Upper lobe of left lung (tissue), 6 donors: ENCODE data around the gene SLC25A11. TPM values are rescaled to one million over a fixed set of nuclear protein-coding genes. Genes with fewer than 3 reads are reported as not detected.

ENCODE experiments used
- ATAC-seq, 2 donors: fragments of 200-7000 bp; cut with Tn5 transposase; one replicate each; pipeline ENCODE4 v1.9.1; 2022; ENCODE audit warnings: mild to moderate bottlenecking in 2 of 2, moderate library complexity in 2 of 2; ENCODE audit not compliant: low FRiP score in 2 of 2
- DNase-seq, 2 donors: peaks; one replicate each; pipeline ENCODE4 v3.0.0-alpha.2; 2019 to 2020
- H3K27ac ChIP-seq, 4 donors: fragments of 200-600 bp; sonication (generic); one replicate each; pipeline ENCODE4 v1.5.1; 2016 to 2019
- H3K27me3 ChIP-seq, 4 donors: fragments of 200-600 bp; sonication (generic); one replicate each; pipeline ENCODE4 v1.5.1; 2017 to 2019
- H3K36me3 ChIP-seq, 4 donors: fragments of 200-600 bp; sonication (generic); one replicate each; pipeline ENCODE4 v1.5.1; 2016 to 2019
- H3K4me1 ChIP-seq, 4 donors: fragments of 200-600 bp; sonication (generic); one replicate each; pipeline ENCODE4 v1.5.1; 2018 to 2019
- H3K4me3 ChIP-seq, 4 donors: fragments of 200-600 bp; sonication (generic); one replicate each; pipeline ENCODE4 v1.5.1; 2017 to 2019; ENCODE audit warnings: mild to moderate bottlenecking in 2 of 4, moderate library complexity in 1 of 4
- H3K9me3 ChIP-seq, 4 donors: fragments of 200-600 bp; sonication (generic); one replicate each; pipeline ENCODE4 v1.5.1; 2018 to 2019
- EP300 ChIP-seq, 4 donors: sonication (generic); formaldehyde crosslinking; IDR thresholded peaks; one replicate each; pipeline ENCODE4 v1.5.1; 2017; ENCODE audit warnings: antibody characterized with exemption in 4 of 4, control low read depth in 2 of 4
- POLR2A ChIP-seq, 4 donors: fragments of 450-650 bp; IDR thresholded peaks; one replicate each; pipeline ENCODE4 v1.5.1; 2016 to 2017; ENCODE audit warnings: antibody characterized with exemption in 4 of 4, mild to moderate bottlenecking in 2 of 4
- POLR2AphosphoS5 ChIP-seq, 2 donors: sonication (generic); formaldehyde crosslinking; IDR thresholded peaks; one replicate each; pipeline ENCODE4 v1.5.1; 2017; ENCODE audit warnings: antibody characterized with exemption in 2 of 2
- WGBS, 2 donors: methylation state at CpG; one replicate each; pipeline ENCODE4 v1.1.5; 2017 to 2018; 5-methylcytosine and 5-hydroxymethylcytosine counted together
- total RNA-seq, 6 donors: library from RNA; depleted of rRNA in 4 of 6; stranded (reverse); fragments of >200 nt in 4 of 6; gene quantifications; one replicate each; pipeline versions ENCODE4 v1.1.0 to v1.2.1, GENCODE V29; 2016 to 2021
- TF ChIP-seq, protein P1 (sequence below), 6 experiments: fragments of 450-650 bp in 4 of 6; fragments of 200-600 bp in 2 of 6; sonication (generic) in 2 of 6; IDR thresholded peaks; one replicate each; pipeline ENCODE4 v1.5.1; 2016 to 2019; ENCODE audit warnings: antibody characterized with exemption in 6 of 6
- donor health status: DM: no; HTN: no; CAD: no; lungs with moderate emphysema.
- donor health status: DM: no; HTN: yes; CAD: no; lungs with severe emphysema.

SLC25A11 gene
- total RNA-seq, 6 donors from 2014 or later = 37.5 to 69.2 (median 47.9) TPM

DNA sequence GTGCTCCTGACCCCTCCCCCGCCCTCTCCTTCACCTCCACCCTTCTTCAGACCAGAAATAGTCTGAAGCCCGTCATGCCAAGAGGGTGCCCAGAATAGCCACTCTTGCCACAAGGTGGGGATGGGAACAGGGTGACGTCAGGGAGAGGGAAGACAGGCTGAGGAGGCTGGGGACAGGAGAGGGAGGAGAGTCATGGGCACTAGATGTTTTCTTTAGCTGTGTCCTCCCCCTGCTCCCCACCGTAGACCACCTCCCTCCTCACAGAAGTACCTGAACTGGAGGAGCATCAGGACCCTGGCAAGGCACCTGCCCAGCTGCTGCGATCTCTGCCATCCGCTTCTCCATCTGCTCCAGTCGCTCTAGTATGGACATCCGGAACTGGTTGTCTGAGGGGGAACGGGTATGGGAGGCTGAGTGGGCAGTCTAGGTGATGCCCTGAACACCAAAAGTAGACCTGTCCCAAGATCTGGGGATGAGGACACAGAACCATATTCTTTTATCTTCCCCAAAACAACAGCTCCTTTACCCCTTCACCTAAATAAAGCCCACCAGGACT lies 34.3 kb upstream of the SLC25A11 start:
- no peak overlapping the region for H3K27ac ChIP-seq
- peaks cover 0 to 26% (median 13%) of the 10 kb centered on the region in 4 donors for H3K4me1 ChIP-seq
- no peaks in the 10 kb centered on the region for H3K27me3 ChIP-seq
- TF ChIP-seq EP300 (IDR thresholded peaks at IDR 0.05) (no peak), POLR2AphosphoS5 (IDR thresholded peaks at IDR 0.05) (no peak), POLR2A (IDR thresholded peaks at IDR 0.05) (no peak)
- TF ChIP-seq, protein P1, sequence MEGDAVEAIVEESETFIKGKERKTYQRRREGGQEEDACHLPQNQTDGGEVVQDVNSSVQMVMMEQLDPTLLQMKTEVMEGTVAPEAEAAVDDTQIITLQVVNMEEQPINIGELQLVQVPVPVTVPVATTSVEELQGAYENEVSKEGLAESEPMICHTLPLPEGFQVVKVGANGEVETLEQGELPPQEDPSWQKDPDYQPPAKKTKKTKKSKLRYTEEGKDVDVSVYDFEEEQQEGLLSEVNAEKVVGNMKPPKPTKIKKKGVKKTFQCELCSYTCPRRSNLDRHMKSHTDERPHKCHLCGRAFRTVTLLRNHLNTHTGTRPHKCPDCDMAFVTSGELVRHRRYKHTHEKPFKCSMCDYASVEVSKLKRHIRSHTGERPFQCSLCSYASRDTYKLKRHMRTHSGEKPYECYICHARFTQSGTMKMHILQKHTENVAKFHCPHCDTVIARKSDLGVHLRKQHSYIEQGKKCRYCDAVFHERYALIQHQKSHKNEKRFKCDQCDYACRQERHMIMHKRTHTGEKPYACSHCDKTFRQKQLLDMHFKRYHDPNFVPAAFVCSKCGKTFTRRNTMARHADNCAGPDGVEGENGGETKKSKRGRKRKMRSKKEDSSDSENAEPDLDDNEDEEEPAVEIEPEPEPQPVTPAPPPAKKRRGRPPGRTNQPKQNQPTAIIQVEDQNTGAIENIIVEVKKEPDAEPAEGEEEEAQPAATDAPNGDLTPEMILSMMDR (IDR thresholded peaks at IDR 0.05) = no peak
- ATAC-seq (no peak), DNase-seq (no peak)
- H3K4me3 ChIP-seq = no peak overlapping the region
- 76 to 90% methylated on average over 9 of the region's 9 CpGs for WGBS, 2 donors
- H3K9me3 ChIP-seq = no peaks in the 10 kb centered on the region
- peaks cover 21 to 96% (median 70%) of the 10 kb centered on the region in 4 donors for H3K36me3 ChIP-seq

DNA sequence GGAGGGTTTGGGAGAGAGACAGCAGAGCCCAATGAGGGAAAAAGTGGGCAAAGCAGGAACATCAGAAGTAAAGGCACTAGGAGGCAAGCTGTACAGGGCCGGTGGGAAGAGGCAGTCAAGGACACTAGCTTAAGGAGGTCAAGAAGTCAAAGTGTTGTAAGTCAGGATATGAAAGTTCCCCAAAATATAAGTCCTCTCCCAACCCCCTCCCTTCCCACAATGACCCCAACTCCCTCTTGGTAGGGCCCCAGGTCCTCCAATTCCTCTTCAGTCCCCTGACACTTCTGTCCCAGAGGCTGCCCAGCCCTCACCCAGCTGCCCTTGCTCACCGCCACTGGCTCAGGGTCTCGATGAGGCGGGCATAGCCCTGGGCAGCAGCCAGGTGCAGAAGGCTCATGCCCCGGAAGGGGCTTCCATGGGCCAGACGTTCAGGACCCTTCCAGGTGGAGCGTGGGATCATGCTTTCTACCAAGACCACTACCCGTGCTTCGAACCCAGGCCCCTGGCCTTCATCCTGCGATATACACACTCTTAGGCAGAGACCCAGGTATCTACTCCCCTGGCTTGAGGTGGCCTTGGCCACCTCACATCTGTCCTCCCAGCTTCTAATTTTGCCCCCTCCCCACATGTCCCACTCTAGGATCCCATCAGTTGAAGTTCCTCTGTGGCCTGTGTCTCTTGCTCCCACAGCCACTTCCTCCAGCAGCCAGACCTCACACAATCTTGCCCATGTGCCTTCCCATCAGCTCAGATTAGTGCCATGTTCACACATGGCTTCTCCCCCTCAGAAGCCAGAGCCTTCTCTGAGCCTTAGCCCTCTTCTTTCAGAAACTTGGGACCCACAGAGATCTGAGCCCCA lies 33.6 kb upstream of the SLC25A11 start:
- H3K36me3 ChIP-seq = peaks cover 21 to 96% (median 67%) of the 10 kb centered on the region in 4 donors
- no peak overlapping the region for H3K4me3 ChIP-seq
- no peaks in the 10 kb centered on the region for H3K27me3 ChIP-seq
- 85 to 91% methylated on average over 5 to 10 of the region's 10 CpGs for WGBS, 2 donors
- TF ChIP-seq, protein P1 (IDR thresholded peaks at IDR 0.05) = no peak
- TF ChIP-seq EP300 (IDR thresholded peaks at IDR 0.05) = no peak
- no peak for TF ChIP-seq POLR2AphosphoS5 (IDR thresholded peaks at IDR 0.05)
- TF ChIP-seq POLR2A (IDR thresholded peaks at IDR 0.05) = no peak
- ATAC-seq = no peak
- DNase-seq = no peak
- H3K27ac ChIP-seq = no peak overlapping the region
- H3K9me3 ChIP-seq = no peaks in the 10 kb centered on the region
- peaks cover 6 to 28% (median 19%) of the 10 kb centered on the region in 4 donors for H3K4me1 ChIP-seq

DNA sequence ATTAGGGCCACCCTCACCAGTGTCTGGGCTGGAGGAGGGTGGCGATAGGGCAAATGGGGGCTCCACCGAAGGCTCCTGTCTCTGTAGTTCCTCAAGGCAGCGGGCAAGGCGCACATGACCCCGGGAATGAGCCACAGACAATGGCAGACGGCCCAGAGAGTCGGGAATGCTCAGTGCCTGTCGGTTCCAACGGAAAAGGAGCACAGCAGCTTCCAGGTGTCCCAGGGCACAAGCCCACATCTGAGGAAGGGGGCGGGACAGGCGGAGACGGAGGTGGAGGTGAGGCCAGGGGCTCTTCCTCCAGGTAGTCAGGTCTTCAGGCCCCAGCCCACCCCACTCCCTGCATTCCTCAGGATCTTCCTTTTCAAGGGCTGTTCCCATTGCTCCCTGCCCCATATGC lies 32.9 kb upstream of the SLC25A11 start:
- WGBS, 2 donors = 79 to 92% methylated on average over 10 to 12 of the region's 12 CpGs
- H3K36me3 ChIP-seq = peaks cover 20 to 88% (median 59%) of the 10 kb centered on the region in 4 donors
- H3K27ac ChIP-seq = no peak overlapping the region
- H3K9me3 ChIP-seq = no peaks in the 10 kb centered on the region
- ATAC-seq = no peak
- H3K4me1 ChIP-seq = peaks cover 12 to 30% (median 25%) of the 10 kb centered on the region in 4 donors
- no peak overlapping the region for H3K4me3 ChIP-seq
- H3K27me3 ChIP-seq = no peaks in the 10 kb centered on the region
- no peak for DNase-seq
- TF ChIP-seq, protein P1 (IDR thresholded peaks at IDR 0.05) = no peak
- TF ChIP-seq EP300 (IDR thresholded peaks at IDR 0.05) = no peak
- TF ChIP-seq POLR2AphosphoS5 (IDR thresholded peaks at IDR 0.05) = no peak

DNA sequence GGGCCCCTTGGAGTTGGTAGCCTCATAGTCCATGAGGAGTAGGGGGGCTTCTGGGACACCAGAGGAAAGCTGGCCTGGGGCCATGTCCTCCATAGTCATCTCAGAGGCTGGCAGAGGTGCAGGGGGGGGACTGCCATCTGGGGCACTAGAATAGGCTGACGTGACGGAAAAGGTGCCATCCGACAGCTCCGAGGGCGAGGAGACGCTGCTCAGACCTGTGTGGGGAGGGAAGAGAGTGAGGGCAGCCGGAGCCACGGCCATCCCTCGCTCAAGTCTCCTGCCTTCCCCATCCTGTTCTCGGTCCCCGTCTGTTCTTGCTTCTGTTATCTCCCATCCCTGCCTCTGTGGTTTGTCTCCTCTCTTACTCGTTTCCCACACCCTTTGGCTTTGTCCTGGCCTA lies 32.5 kb upstream of the SLC25A11 start:
- H3K4me3 ChIP-seq = no peak overlapping the region
- no peaks in the 10 kb centered on the region for H3K9me3 ChIP-seq
- H3K27me3 ChIP-seq = no peaks in the 10 kb centered on the region
- 92 to 93% methylated on average over 12 of the region's 12 CpGs for WGBS, 2 donors
- no peak for DNase-seq
- peaks cover 15 to 84% (median 55%) of the 10 kb centered on the region in 4 donors for H3K36me3 ChIP-seq
- TF ChIP-seq EP300 (IDR thresholded peaks at IDR 0.05) (no peak), POLR2AphosphoS5 (IDR thresholded peaks at IDR 0.05) (no peak), POLR2A (IDR thresholded peaks at IDR 0.05) (no peak)
- TF ChIP-seq, protein P1 (IDR thresholded peaks at IDR 0.05) = no peak
- no peak for ATAC-seq
- no peak overlapping the region for H3K27ac ChIP-seq
- peaks cover 12 to 30% (median 25%) of the 10 kb centered on the region in 4 donors for H3K4me1 ChIP-seq
